ENCODE data around the gene PRKCA. TPM values are rescaled to one million over a fixed set of nuclear protein-coding genes. Genes with fewer than 3 reads are reported as not detected.

PRKCA gene
- total RNA-seq, 1 experiment from 2014 or later = 22.6 TPM

- Histone ChIP-seq H3K4me1 (ENCODE audit: insufficient read depth, low read length) (peaks cover 48% of the 10 kb centered on the region), H3K79me2 (ENCODE audit: low read length) (peaks cover 34% of the 10 kb centered on the region), H3F3A (ENCODE audit: low read length, unreplicated experiment) (peaks cover 13% of the 10 kb centered on the region), H3K9ac (ENCODE audit: low read length) (no peak overlapping the region), H3K27me3 (ENCODE audit: low read length) (no peaks in the 10 kb centered on the region), H3K27ac (ENCODE audit: low read length) (peak overlapping the region; percentile 71), H3K4me3 (ENCODE audit: low read length) (no peak overlapping the region), H3K9me3 (ENCODE audit: low read length) (no peaks in the 10 kb centered on the region), H4K20me1 (ENCODE audit: low read length) (no peaks in the 10 kb centered on the region), H3K4me2 (ENCODE audit: low read length) (no peak overlapping the region), H3K36me3 (ENCODE audit: low read depth, low read length) (no peaks in the 10 kb centered on the region), H2AFZ (ENCODE audit: low read length) (no peak overlapping the region), H3K9me2 (replicated peaks; ENCODE audit: low read length) (no peaks in the 10 kb centered on the region)
- no TSS peak for BruUV-seq (replicated peaks)
- no peak for ATAC-seq
- CTCF ChIA-PET = no interaction called here
- POLR2A ChIA-PET (ENCODE audit: unreplicated experiment) = no interaction called here
- TF ChIP-seq EZH2 (IDR thresholded peaks at IDR 0.05; ENCODE audit: low read length, unreplicated experiment) (no peak), EZH2phosphoT487 (IDR thresholded peaks at IDR 0.05; ENCODE audit: borderline replicate concordance, low read length) (no peak)
- TF ChIP-seq, protein P1, sequence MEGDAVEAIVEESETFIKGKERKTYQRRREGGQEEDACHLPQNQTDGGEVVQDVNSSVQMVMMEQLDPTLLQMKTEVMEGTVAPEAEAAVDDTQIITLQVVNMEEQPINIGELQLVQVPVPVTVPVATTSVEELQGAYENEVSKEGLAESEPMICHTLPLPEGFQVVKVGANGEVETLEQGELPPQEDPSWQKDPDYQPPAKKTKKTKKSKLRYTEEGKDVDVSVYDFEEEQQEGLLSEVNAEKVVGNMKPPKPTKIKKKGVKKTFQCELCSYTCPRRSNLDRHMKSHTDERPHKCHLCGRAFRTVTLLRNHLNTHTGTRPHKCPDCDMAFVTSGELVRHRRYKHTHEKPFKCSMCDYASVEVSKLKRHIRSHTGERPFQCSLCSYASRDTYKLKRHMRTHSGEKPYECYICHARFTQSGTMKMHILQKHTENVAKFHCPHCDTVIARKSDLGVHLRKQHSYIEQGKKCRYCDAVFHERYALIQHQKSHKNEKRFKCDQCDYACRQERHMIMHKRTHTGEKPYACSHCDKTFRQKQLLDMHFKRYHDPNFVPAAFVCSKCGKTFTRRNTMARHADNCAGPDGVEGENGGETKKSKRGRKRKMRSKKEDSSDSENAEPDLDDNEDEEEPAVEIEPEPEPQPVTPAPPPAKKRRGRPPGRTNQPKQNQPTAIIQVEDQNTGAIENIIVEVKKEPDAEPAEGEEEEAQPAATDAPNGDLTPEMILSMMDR (conservative IDR thresholded peaks at IDR 0.05; ENCODE audit: low read depth, low read length) = no peak
- DNase-seq = no peak
- intact Hi-C loops (cut with micrococcal nuclease) = no loop called here
These were observed 156.4 kb downstream of the PRKCA start for GRCh38 chr17:66458782-66459181.

GRCh38 chr17:66459811-66460270 is 157.4 kb downstream of the PRKCA start:
- Histone ChIP-seq H3K4me2 (ENCODE audit: low read length) (peak overlapping the region; percentile 75), H4K20me1 (ENCODE audit: low read length) (no peaks in the 10 kb centered on the region), H3K9me2 (replicated peaks; ENCODE audit: low read length) (no peaks in the 10 kb centered on the region), H3F3A (ENCODE audit: low read length, unreplicated experiment) (peaks cover 13% of the 10 kb centered on the region), H3K9me3 (ENCODE audit: low read length) (no peaks in the 10 kb centered on the region), H3K79me2 (ENCODE audit: low read length) (peaks cover 39% of the 10 kb centered on the region), H3K27me3 (ENCODE audit: low read length) (no peaks in the 10 kb centered on the region), H3K4me1 (ENCODE audit: insufficient read depth, low read length) (peaks cover 55% of the 10 kb centered on the region), H3K9ac (ENCODE audit: low read length) (peak overlapping the region; percentile 25), H3K27ac (ENCODE audit: low read length) (peak overlapping the region; percentile 71), H3K4me3 (ENCODE audit: low read length) (peak overlapping the region; percentile 8; the same call in 1 of the 2 replicates), H3K36me3 (ENCODE audit: low read depth, low read length) (no peaks in the 10 kb centered on the region), H2AFZ (ENCODE audit: low read length) (no peak overlapping the region)
- DNase-seq = peak; percentile 97
- intact Hi-C loops (cut with micrococcal nuclease) = loop anchor here (5.0 kb wide), 2 partner anchors 188 to 212 kb away; no protein-coding TSS in a partner anchor
- ChIA-PET POLR2A (ENCODE audit: unreplicated experiment) (no interaction called here), CTCF (interaction anchor here (0.6 kb wide), 1 partner anchor 11 kb away, joined by 3 read pairs; no protein-coding TSS in a partner anchor)
- BruUV-seq (replicated peaks) = no TSS peak
- no peak for TF ChIP-seq EZH2 (IDR thresholded peaks at IDR 0.05; ENCODE audit: low read length, unreplicated experiment)
- TF ChIP-seq EZH2phosphoT487 (IDR thresholded peaks at IDR 0.05; ENCODE audit: borderline replicate concordance, low read length) = no peak
- TF ChIP-seq, protein P1 (conservative IDR thresholded peaks at IDR 0.05; ENCODE audit: low read depth, low read length) = no peak
- ATAC-seq = peak; percentile 91

- BruUV-seq (replicated peaks) = no TSS peak
- H3K4me2 ChIP-seq (ENCODE audit: low read length) = peak overlapping the region; percentile 75
- H3K4me1 ChIP-seq (ENCODE audit: insufficient read depth, low read length) = peaks cover 62% of the 10 kb centered on the region
- no peak for DNase-seq
- POLR2A ChIA-PET (ENCODE audit: unreplicated experiment) = no interaction called here
- CTCF ChIA-PET = no interaction called here
- intact Hi-C loops (cut with micrococcal nuclease) = loop anchor here (5.0 kb wide), 2 partner anchors 188 to 212 kb away; no protein-coding TSS in a partner anchor
- H3K36me3 ChIP-seq (ENCODE audit: low read depth, low read length) = no peaks in the 10 kb centered on the region
- ATAC-seq = no peak
- H3K9ac ChIP-seq (ENCODE audit: low read length) = no peak overlapping the region
- H3K27me3 ChIP-seq (ENCODE audit: low read length) = no peaks in the 10 kb centered on the region
- no peak overlapping the region for H2AFZ ChIP-seq (ENCODE audit: low read length)
- H3K9me2 ChIP-seq (replicated peaks; ENCODE audit: low read length) = no peaks in the 10 kb centered on the region
- no peaks in the 10 kb centered on the region for H4K20me1 ChIP-seq (ENCODE audit: low read length)
- peaks cover 45% of the 10 kb centered on the region for H3K79me2 ChIP-seq (ENCODE audit: low read length)
- TF ChIP-seq EZH2phosphoT487 (IDR thresholded peaks at IDR 0.05; ENCODE audit: borderline replicate concordance, low read length) = no peak
- TF ChIP-seq, protein P1 (conservative IDR thresholded peaks at IDR 0.05; ENCODE audit: low read depth, low read length) = no peak
- TF ChIP-seq EZH2 (IDR thresholded peaks at IDR 0.05; ENCODE audit: low read length, unreplicated experiment) = no peak
- no peaks in the 10 kb centered on the region for H3K9me3 ChIP-seq (ENCODE audit: low read length)
- peaks cover 13% of the 10 kb centered on the region for H3F3A ChIP-seq (ENCODE audit: low read length, unreplicated experiment)
- peak overlapping the region; percentile 71 for H3K27ac ChIP-seq (ENCODE audit: low read length)
- H3K4me3 ChIP-seq (ENCODE audit: low read length) = no peak overlapping the region
These were observed 158.1 kb downstream of the PRKCA start for GRCh38 chr17:66460558-66460957.
